HFF-Myc (cell line): ENCODE data around the gene SLC43A1.

Source experiments
- DNase-seq: peaks from one replicate; pipeline ENCODE4 v3.0.0-alpha.2; 2011; ENCODE audit warnings: low read depth; ENCODE audit errors: extremely low read depth
- H3K4me3 ChIP-seq: replicated peaks from 2 replicates; pipeline ENCODE4 v1.5.1; 2011; ENCODE audit warnings: low read depth, mild to moderate bottlenecking, control low read depth, low read length
- CTCF ChIP-seq: IDR thresholded peaks from 2 replicates; pipeline ENCODE4 v1.5.1; 2012; ENCODE audit warnings: mild to moderate bottlenecking, low read depth, low read length, control low read depth; ENCODE audit errors: missing control alignments

SLC43A1 gene

GRCh38 chr11:57440744-57441414 lies 74.6 kb downstream of the SLC43A1 start:
- no peak for DNase-seq
- TF ChIP-seq CTCF: no peak
- H3K4me3 ChIP-seq: no peak overlapping the region

GRCh38 chr11:57439786-57440185 lies 75.7 kb downstream of the SLC43A1 start:
- H3K4me3 ChIP-seq: no peak overlapping the region
- no peak for TF ChIP-seq CTCF

GRCh38 chr11:57438345-57439285 lies 76.9 kb downstream of the SLC43A1 start:
- no peak for TF ChIP-seq CTCF
- H3K4me3 ChIP-seq: no peak overlapping the region
- no peak for DNase-seq

More at GRCh38 chr11:57439786-57440185, 75.7 kb downstream of the SLC43A1 start:
- no peak for DNase-seq

- H3K4me3 ChIP-seq: no peak overlapping the region
- TF ChIP-seq CTCF: no peak
- no peak for DNase-seq
Observed at GRCh38 chr11:57436031-57436430, 79.5 kb downstream of the SLC43A1 start.

- H3K4me3 ChIP-seq: no peak overlapping the region
- TF ChIP-seq CTCF: no peak
- DNase-seq: no peak
Observed at GRCh38 chr11:57434640-57435546, 80.6 kb downstream of the SLC43A1 start.
